Ishikawa (cell line): Measurements from ENCODE around the gene TMEM232.

Experiments used
- CREB1 ChIP-seq: IDR thresholded peaks from 2 replicates; pipeline ENCODE4 v1.6.1; 2012; ENCODE audit warnings: low read depth
- EP300 ChIP-seq: IDR thresholded peaks from 2 replicates; pipeline ENCODE4 v1.6.1; 2012; ENCODE audit warnings: borderline replicate concordance
- FOXM1 ChIP-seq: IDR thresholded peaks from 2 replicates; pipeline ENCODE4 v1.6.1; 2012; ENCODE audit warnings: low read depth, borderline replicate concordance
- RAD21 ChIP-seq: IDR thresholded peaks from 2 replicates; pipeline ENCODE4 v1.6.1; 2012; ENCODE audit warnings: low read depth
- TAF1 ChIP-seq: IDR thresholded peaks from 2 replicates; pipeline ENCODE4 v1.6.1; 2012; ENCODE audit warnings: low read depth, mild to moderate bottlenecking
- TEAD4 ChIP-seq: IDR thresholded peaks from 2 replicates; pipeline ENCODE4 v1.6.1; 2012
- YY1 ChIP-seq: IDR thresholded peaks from 2 replicates; pipeline ENCODE4 v1.6.1; 2012; ENCODE audit warnings: low read depth
- TF ChIP-seq, protein P1 (sequence below): IDR thresholded peaks from 2 replicates; pipeline ENCODE4 v1.6.1; 2012; ENCODE audit warnings: low read depth, mild to moderate bottlenecking
- TF ChIP-seq, protein P2 (sequence below): IDR thresholded peaks from 2 replicates; pipeline ENCODE4 v1.6.1; 2012

GRCh38 chr5:110544603-110545002, 181.9 kb downstream of the TMEM232 start:
- TF ChIP-seq, protein P1, sequence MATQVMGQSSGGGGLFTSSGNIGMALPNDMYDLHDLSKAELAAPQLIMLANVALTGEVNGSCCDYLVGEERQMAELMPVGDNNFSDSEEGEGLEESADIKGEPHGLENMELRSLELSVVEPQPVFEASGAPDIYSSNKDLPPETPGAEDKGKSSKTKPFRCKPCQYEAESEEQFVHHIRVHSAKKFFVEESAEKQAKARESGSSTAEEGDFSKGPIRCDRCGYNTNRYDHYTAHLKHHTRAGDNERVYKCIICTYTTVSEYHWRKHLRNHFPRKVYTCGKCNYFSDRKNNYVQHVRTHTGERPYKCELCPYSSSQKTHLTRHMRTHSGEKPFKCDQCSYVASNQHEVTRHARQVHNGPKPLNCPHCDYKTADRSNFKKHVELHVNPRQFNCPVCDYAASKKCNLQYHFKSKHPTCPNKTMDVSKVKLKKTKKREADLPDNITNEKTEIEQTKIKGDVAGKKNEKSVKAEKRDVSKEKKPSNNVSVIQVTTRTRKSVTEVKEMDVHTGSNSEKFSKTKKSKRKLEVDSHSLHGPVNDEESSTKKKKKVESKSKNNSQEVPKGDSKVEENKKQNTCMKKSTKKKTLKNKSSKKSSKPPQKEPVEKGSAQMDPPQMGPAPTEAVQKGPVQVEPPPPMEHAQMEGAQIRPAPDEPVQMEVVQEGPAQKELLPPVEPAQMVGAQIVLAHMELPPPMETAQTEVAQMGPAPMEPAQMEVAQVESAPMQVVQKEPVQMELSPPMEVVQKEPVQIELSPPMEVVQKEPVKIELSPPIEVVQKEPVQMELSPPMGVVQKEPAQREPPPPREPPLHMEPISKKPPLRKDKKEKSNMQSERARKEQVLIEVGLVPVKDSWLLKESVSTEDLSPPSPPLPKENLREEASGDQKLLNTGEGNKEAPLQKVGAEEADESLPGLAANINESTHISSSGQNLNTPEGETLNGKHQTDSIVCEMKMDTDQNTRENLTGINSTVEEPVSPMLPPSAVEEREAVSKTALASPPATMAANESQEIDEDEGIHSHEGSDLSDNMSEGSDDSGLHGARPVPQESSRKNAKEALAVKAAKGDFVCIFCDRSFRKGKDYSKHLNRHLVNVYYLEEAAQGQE: no peak
- no peak for TF ChIP-seq TAF1
- TF ChIP-seq, protein P2, sequence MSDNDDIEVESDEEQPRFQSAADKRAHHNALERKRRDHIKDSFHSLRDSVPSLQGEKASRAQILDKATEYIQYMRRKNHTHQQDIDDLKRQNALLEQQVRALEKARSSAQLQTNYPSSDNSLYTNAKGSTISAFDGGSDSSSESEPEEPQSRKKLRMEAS: no peak
- no peak for TF ChIP-seq EP300
- no peak for TF ChIP-seq CREB1
- no peak for TF ChIP-seq FOXM1
- TF ChIP-seq YY1: no peak
- TF ChIP-seq RAD21: no peak
- no peak for TF ChIP-seq TEAD4
